Measurements from ENCODE around the gene ADRA2C. TPM values are rescaled to one million over a fixed set of nuclear protein-coding genes. Genes with fewer than 3 reads are reported as not detected.

ADRA2C gene
- 0.15 and 0.36 TPM in 2 replicates for polyA plus RNA-seq (2012; rRNA removed)
- polyA plus RNA-seq (2012; cell fraction: cytosol; rRNA removed) = 0.09 and 0.26 TPM in 2 replicates
- polyA plus RNA-seq (2012; cell fraction: nucleus; rRNA removed) = 0.21 and 0.25 TPM in 2 replicates

DNA sequence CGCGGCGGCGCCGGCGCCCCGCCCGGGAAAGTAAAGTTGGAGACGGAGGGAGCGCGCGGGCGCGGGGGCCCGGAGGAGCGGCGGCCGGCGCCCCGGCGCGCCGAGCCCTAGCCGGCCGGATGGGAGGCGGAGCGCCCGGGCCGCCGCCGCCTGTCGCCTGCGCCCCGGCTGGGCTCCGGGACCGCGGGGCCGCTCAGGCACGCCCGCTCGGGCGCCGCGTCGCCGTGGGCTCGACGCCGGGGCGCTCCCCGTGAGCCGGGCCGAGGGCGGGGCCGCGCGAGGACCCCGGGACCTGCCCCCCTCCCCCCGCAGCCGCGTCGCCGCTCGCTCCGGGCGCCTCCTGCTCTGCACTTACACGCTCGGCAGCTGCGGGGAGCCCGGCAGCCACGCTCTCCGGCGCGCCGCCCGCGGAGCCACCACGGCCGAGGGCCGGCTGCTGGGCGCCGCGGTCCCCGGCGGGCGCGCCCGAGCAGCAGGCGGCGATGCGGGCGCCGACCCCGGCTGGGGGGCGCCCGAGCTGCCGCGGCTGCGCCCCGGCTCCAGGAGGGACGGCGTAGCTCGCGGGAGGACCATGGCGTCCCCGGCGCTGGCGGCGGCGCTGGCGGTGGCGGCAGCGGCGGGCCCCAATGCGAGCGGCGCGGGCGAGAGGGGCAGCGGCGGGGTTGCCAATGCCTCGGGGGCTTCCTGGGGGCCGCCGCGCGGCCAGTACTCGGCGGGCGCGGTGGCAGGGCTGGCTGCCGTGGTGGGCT, at the start of gene ADRA2C:
ADRA2C (plus strand) TSS at position 350 of the 749 bp plus-strand sequence; CDS start at position 572, 222 bp downstream.
- Histone ChIP-seq H3K9ac (no peak within 1 kb of the TSS), H3K36me3 (replicated peaks in 1 of 2; ENCODE audit: control insufficient read depth in 1 of 2, insufficient read depth in 2 of 2, low read length in 1 of 2) (no peaks in the 10 kb centered on the region), H3K27me3 (ENCODE audit: insufficient read depth) (no peaks in the 10 kb centered on the region), H3K4me2 (peak within 1 kb of the TSS; percentile 47; the same call in 1 of the 2 replicates), H3K9me2 (no peaks in the 10 kb centered on the region), H3K4me3 (ENCODE audit: low read depth in 2 of 2, low read length in 1 of 2) (peak within 1 kb of the TSS in 1 of 2 experiments; percentile 40; a peak in 2 of 4 replicates), H3F3A (replicated peaks; ENCODE audit: insufficient read depth) (no peaks in the 10 kb centered on the region), H2AFZ (ENCODE audit: low read depth) (no peak within 1 kb of the TSS), H3K4me1 (ENCODE audit: control insufficient read depth in 1 of 2, insufficient read depth in 2 of 2, low read depth in 1 of 2, low read length in 1 of 2) (peaks cover 0 to 21% of the 10 kb centered on the region in 2 experiments; a peak in 1 of 4 replicates), H3K9me3 (no peaks in the 10 kb centered on the region), H3K79me2 (ENCODE audit: insufficient read depth) (no peaks in the 10 kb centered on the region), H3K27ac (ENCODE audit: low read depth in 2 of 2, low read length in 1 of 2) (peak within 1 kb of the TSS in 1 of 2 experiments; percentile 53; a peak in 2 of 4 replicates), H4K20me1 (ENCODE audit: insufficient read depth) (no peaks in the 10 kb centered on the region)
- DNase-seq = peak; percentile 87
- TF ChIP-seq SMC3 (IDR thresholded peaks at IDR 0.05; ENCODE audit: low read depth, low read length) (peak; percentile 7; the same call in 1 of the 2 replicates), RXRA (IDR thresholded peaks at IDR 0.05; ENCODE audit: borderline replicate concordance, low read depth) (no peak)
- POLR2A ChIA-PET = interaction anchor here (0.6 to 2.9 kb wide), 3 partner anchors 20 to 114 kb away, joined by 3 to 16 read pairs (median 5); no protein-coding TSS in a partner anchor
- CTCF ChIA-PET = interaction anchor here (0.6 to 7.0 kb wide), 32 partner anchors 8 to 274 kb away, joined by 3 to 179 read pairs (median 4); no protein-coding TSS in a partner anchor
- no CpG with 5 or more reads among the region's 131 CpGs for WGBS (ENCODE audit: low lambda C conversion rate)

DNA sequence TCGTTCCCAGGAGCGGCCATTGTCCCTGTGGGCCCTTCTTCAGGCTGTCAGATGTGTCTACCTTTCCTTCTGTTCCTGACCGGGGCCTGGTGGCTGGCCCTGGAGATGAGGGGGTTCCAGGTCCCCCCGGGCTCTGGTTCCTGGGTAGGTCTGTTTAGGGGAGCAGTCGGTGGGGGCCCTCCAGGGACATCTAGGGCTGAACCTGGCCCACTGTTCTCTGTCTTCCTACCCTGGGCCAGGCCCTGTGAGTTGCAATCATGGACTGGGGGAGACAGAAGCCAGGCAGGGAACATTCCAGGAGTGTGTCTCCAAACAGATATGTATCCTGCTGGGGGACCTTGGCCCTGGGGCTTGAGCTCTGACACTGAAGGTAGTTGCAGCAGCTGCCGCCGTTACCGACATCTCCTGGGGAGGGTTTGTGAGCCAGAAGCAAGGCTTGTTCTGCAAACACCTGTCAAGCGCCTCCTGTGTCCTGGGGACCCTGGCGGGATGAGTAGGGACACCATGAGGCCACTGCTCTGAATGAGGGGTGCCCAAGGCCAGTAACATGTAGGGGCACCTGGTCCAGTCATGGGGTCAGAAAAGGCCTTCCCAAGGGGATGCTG, 49.5 kb upstream of the ADRA2C start:
- no peaks in the 10 kb centered on the region for H3K9me3 ChIP-seq
- H4K20me1 ChIP-seq (ENCODE audit: insufficient read depth) = no peaks in the 10 kb centered on the region
- H3K4me1 ChIP-seq (ENCODE audit: control insufficient read depth in 1 of 2, insufficient read depth in 2 of 2, low read depth in 1 of 2, low read length in 1 of 2) = peaks cover 0 to 11% of the 10 kb centered on the region in 2 experiments; a peak in 1 of 4 replicates
- ChIA-PET CTCF (interaction anchor here (1.5 kb wide), 1 partner anchor 22 kb away, joined by 3 read pairs; no protein-coding TSS in a partner anchor), POLR2A (no interaction called here)
- no peaks in the 10 kb centered on the region for H3K79me2 ChIP-seq (ENCODE audit: insufficient read depth)
- no peak overlapping the region for H3K9ac ChIP-seq
- WGBS (ENCODE audit: low lambda C conversion rate) = 58% methylated on average over 6 of the region's 10 CpGs
- no peak overlapping the region for H2AFZ ChIP-seq (ENCODE audit: low read depth)
- H3K4me2 ChIP-seq = no peak overlapping the region
- H3K9me2 ChIP-seq = no peaks in the 10 kb centered on the region
- H3K4me3 ChIP-seq (ENCODE audit: low read depth in 2 of 2, low read length in 1 of 2) = no peak overlapping the region
- no peak for DNase-seq
- no peak overlapping the region for H3K27ac ChIP-seq (ENCODE audit: low read depth in 2 of 2, low read length in 1 of 2)
- no peaks in the 10 kb centered on the region for H3K27me3 ChIP-seq (ENCODE audit: insufficient read depth)
- no peaks in the 10 kb centered on the region for H3F3A ChIP-seq (replicated peaks; ENCODE audit: insufficient read depth)
- no peaks in the 10 kb centered on the region for H3K36me3 ChIP-seq (replicated peaks in 1 of 2; ENCODE audit: control insufficient read depth in 1 of 2, insufficient read depth in 2 of 2, low read length in 1 of 2)
- TF ChIP-seq MXI1 (IDR thresholded peaks at IDR 0.05; ENCODE audit: low read depth, low read length) = no peak
- TF ChIP-seq IRF3 (IDR thresholded peaks at IDR 0.05; ENCODE audit: low read depth, low read length) = no peak
- no peak for TF ChIP-seq FOSL2 (IDR thresholded peaks at IDR 0.05; ENCODE audit: borderline replicate concordance, low read depth)
- TF ChIP-seq EP300 (IDR thresholded peaks at IDR 0.05; ENCODE audit: borderline replicate concordance in 1 of 2, low read depth in 1 of 2, low read length in 1 of 2) = no peak
- no peak for TF ChIP-seq TEAD4 (IDR thresholded peaks at IDR 0.05; ENCODE audit: borderline replicate concordance, insufficient read depth)
- TF ChIP-seq TCF12 (IDR thresholded peaks at IDR 0.05) = no peak
- TF ChIP-seq ELF1 (IDR thresholded peaks at IDR 0.05) = no peak
- TF ChIP-seq PBX3 (IDR thresholded peaks at IDR 0.05) = no peak
- TF ChIP-seq, protein P1, sequence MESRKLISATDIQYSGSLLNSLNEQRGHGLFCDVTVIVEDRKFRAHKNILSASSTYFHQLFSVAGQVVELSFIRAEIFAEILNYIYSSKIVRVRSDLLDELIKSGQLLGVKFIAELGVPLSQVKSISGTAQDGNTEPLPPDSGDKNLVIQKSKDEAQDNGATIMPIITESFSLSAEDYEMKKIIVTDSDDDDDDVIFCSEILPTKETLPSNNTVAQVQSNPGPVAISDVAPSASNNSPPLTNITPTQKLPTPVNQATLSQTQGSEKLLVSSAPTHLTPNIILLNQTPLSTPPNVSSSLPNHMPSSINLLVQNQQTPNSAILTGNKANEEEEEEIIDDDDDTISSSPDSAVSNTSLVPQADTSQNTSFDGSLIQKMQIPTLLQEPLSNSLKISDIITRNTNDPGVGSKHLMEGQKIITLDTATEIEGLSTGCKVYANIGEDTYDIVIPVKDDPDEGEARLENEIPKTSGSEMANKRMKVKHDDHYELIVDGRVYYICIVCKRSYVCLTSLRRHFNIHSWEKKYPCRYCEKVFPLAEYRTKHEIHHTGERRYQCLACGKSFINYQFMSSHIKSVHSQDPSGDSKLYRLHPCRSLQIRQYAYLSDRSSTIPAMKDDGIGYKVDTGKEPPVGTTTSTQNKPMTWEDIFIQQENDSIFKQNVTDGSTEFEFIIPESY (IDR thresholded peaks at IDR 0.05; ENCODE audit: borderline replicate concordance, low read depth) = no peak
- no peak for TF ChIP-seq CHD2 (IDR thresholded peaks at IDR 0.05; ENCODE audit: low read length, partially characterized antibody)
- TF ChIP-seq FOXJ3 (CRISPR knock-in tag; IDR thresholded peaks at IDR 0.05) = no peak
- TF ChIP-seq RFX5 (IDR thresholded peaks at IDR 0.05; ENCODE audit: low read length) = no peak
- no peak for TF ChIP-seq REST (IDR thresholded peaks at IDR 0.05; ENCODE audit: low read depth, low read length)
- no peak for TF ChIP-seq SIN3A (IDR thresholded peaks at IDR 0.05; ENCODE audit: borderline replicate concordance, low read depth, low read length)
- TF ChIP-seq YY1 (IDR thresholded peaks at IDR 0.05; ENCODE audit: low read depth) = no peak
